CD4-positive, alpha-beta T cell treated with Interleukin-17A for 4 hours (primary cell): ENCODE data around the gene ZNF839.
A peak's percentile ranks its signal among the peaks of the same experiment; 100 is the strongest.
"Not testable (repeated sequence)": the region's sequence is repeated elsewhere in the genome, so short reads cannot be mapped to it uniquely, and the experiment has no call there.

ENCODE experiments used
- DNase-seq: peaks from one replicate; pipeline ENCODE4 v3.0.0-alpha.2; 2020; ENCODE audit warnings: mixed read lengths

ZNF839 gene

DNA sequence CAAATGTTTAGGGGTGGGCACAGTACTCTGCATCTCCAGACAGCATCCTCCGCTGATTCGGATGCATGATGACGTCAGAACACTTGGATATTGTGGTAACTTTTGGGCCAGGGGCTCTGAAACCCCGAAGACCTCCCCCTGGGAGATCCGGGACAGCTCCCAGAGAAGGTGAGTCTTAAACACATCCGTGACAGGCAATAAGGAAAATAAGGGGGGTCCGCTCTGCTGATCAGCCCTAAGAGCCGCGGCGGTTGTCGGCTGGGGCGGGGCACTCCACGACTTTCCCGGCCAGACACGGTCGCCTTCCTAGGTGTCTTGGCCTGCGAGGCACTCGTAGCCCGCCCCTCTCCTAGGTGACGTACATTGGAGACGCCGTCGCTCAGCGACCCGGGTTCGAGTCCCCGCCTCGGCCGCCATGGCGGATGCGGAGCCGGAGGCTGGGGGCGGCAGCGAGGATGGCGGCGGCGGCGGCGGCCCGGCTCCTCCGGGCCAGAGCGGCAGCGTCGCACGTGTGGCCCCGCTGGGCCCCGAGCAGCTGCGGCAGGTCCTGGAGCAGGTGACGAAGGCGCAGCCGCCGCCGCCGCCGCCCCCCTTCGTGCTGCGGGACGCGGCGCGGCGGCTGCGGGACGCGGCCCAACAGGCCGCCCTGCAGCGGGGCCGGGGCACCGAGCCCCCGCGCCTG is at the start of gene ZNF839:
Gene ZNF839 (plus strand): TSS at position 396 of the 682 bp plus-strand sequence. CDS start 20 bp downstream, at position 416.
- peak; percentile 95 for DNase-seq

GRCh38 chr14:102272392-102272791 is 47.2 kb upstream of the ZNF839 start:
- DNase-seq: no peak

- no peak for DNase-seq
Observed at GRCh38 chr14:102275866-102276265, 43.7 kb upstream of the ZNF839 start.

DNA sequence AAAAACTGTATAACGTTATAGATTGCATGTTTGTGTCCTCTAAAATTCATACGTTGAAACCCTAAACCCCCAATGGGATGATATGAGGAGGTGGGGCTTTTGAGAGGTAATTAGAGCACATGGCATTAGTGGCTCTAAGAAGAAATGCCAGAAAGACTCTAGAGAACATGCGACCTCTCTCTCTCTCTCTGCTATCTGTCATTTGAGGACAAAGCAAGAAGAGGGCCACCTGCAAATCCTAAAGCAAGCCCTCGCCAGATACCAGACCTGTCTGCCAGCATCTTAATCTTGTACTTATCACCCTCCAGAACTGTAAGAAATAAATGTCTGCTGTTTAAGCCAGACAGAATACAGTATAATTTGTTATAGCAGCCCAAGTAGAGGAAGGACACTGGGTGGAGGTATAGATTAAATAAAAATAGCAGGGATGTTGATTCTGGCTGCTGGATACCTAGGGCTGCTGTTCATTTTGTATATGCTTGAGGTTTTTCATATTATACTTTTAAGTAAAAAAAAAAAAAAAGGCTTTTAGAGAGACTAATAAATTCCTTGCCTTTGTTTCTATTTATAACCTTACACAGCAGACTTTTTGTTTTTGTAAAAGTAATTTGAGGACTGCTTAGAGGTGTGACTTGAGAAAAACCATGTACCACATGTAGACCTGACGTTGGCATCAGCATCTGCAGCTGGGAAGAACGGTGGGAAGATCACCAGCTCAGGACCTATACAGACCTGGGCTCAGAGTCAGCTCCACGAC is 41.5 kb upstream of the ZNF839 start:
- no peak for DNase-seq

DNA sequence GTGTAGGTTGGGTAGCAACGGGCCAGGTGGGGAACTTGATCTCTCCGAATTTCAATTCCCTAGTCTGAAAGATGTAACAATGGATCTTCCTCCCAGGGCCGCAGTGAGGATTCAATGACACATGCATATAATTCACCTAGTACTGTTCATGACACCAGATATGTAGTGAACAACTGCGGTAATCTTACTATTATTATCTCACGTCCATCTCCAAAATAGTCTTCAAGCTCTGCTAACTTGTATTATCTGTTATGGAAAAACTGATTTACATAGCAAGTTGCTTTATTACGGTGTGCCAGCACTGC is 41.0 kb upstream of the ZNF839 start:
- no peak for DNase-seq

DNA sequence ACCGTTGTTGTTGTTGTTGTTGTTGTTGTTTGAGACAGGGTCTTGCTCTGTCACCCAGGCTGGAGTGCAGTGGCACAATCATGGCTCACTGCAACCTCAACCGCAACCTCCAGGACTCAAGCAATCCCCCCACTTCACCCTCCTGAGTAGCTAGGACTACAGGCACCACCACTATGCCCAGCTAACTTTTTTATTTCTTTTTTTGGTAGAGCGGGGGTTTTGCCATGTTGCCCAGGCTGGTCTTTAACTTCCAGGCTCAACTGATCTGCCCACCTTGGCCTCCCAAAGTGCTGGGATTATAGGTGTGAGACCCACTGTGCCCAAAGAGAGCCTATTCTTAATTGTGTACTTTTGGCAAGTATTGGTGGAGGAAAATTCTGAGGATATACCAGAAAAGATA is 40.3 kb upstream of the ZNF839 start:
- DNase-seq: no peak

- no peak for DNase-seq
Observed at GRCh38 chr14:102279688-102280348, 39.7 kb upstream of the ZNF839 start.

GRCh38 chr14:102280376-102280962 is 39.1 kb upstream of the ZNF839 start:
- no peak for DNase-seq

DNA sequence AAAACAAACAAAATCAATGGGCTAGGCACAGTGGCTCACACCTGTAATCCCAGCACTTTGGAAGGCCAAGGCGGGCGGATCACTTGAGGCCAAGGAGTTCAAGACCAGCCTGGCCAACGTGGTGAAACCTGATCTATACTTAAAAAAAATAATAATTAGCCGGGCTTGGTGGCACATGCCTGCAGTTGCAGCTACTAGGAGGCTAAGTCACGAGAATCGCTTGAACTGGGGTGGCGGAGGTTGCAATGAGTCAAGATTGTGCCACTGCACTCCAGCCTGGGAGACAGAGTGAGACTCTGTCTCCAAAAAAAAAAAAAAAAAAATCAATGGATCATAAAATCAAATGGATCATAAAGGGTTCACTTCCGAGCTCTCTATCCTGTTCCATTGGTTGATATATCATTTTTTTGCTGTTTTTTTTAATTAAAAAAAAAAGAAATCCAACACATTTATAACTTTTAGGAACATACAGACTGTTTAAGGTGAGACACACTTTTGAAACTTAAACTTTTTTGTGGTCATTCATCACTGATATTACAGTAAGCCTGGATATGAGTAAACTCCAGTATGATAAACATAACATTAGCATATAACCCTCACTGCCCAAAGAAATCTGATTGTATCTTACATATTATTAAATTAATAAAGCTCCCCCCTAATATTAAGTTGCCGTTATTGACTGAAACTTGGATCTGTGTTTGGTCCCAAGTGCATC is 36.6 kb upstream of the ZNF839 start:
- DNase-seq: no peak

DNA sequence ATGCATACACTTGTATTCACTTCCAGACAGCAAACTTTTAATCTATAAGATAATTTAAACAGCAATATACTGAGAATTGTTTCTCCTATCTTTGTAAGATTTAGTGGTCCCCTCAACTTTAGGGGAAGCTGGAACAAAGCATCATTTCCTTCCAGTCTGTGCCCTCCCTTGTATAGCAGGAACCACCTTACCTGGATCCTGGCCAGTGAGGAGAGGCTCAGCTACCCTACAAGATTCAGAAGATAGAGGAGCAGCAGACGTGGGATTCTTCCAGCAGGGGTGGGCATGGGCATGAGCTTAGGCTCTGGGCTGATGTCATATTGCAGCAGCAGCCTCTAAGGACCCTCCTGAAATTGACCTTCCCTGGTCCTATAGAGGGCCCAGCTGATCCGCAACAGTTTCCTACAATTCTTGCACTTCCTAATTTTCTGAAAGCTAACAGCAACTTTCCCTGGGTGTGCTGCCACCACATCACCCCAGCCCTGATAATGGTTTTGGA is 35.9 kb upstream of the ZNF839 start:
- no peak for DNase-seq

- no peak for DNase-seq
Observed at GRCh38 chr14:102285106-102285505, 34.4 kb upstream of the ZNF839 start.

DNA sequence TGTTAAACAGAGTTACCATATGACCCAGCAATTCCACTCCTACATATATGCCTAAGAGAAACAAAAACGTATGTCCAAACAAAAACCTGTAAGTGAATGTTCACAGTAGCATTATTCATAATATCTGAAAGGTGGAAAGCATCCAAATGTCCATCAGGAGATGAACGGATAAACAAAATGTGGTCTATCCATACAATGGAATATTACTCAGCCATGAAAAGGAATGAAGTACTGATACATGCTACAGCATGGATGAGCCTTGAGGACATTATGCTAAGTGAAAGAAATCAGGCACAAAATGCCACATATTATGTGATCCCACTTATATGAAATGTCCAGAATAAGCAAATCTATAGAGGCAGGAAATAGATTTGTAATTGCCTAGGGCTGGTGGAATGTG is 31.4 kb upstream of the ZNF839 start:
- no peak for DNase-seq

DNA sequence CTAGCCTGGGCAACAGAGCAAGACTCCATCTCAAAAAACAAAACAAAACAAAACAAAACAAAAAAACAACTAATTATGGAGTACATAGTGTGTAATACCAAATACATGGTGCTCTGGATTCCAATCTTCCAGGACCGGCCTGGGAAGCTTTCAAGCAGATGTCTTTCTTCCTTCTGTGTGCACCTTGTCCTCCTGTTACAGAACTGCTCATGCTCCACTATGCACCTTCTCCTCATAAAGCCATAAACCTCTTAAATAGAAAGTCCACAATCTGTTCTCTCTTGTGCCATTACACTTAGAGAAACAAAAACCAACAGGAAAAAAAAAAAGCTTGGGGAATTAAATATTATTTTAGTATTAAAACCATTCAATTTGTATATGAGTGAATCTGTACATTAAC is 27.1 kb upstream of the ZNF839 start:
- DNase-seq: no peak

GRCh38 chr14:102293781-102294180 is 25.8 kb upstream of the ZNF839 start:
- no peak for DNase-seq

GRCh38 chr14:102295270-102295669 is 24.3 kb upstream of the ZNF839 start:
- no peak for DNase-seq

- DNase-seq: no peak
Observed at GRCh38 chr14:102297436-102298170, 21.9 kb upstream of the ZNF839 start.

DNA sequence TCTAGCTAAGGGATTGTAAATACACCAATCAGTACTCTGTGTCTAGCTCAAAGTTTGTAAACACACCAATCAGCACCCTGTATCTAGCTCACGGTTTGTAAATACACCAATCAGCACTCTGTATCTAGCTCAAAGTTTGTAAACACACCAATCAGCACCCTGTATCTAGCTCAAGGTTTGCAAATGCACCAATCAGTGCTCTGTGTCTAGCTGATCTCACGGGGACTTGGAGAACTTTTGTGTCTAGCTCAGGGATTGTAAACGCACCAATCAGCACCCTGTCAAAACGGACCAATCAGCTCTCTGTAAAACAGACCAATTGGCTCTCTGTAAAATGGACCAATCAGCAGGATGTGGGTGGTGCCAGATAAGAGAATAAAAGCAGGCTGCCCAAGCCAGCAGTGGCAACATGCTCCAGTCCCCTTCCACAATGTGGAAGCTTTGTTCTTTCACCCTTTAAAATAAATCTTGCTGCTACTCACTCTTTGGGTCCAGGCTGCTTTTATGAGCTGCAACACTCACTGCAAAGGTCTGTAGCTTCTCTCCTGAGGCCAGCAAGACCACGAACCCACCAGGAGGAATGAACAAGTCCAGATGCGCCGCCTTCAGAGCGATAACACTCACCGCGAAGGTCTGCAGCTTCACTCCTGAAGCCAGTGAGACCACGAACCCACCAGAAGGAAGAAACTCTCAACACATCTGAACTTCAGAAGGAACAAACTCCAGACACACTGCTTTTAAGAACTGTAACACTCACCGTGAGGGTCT is 21.1 kb upstream of the ZNF839 start:
- not testable (repeated sequence) for DNase-seq

DNA sequence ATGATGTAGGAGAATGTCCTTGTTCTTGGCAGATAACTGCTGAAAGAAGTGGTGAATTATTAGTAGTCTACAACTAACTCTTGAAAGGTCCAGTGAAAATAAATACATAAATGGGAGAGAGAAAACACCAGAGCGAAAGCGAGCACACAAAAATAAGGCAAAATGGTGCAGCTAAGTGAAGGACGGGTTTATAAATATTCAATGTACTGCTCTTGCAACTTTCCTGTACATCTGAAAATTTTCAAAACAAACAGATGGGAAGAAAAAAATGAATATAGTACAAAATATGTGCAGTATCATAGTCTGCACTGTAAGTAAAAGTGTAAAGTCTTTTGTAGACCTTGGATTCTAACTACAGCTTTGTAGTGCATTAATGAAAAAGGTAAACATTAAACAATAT is 15.9 kb upstream of the ZNF839 start:
- no peak for DNase-seq

- peak; percentile 95 for DNase-seq
Observed at GRCh38 chr14:102304611-102305506, 14.7 kb upstream of the ZNF839 start, which contains the start of gene MOK. TSS of gene MOK (minus strand) at chr14:102305164. CDS start at chr14:102304968, 196 bp downstream.
